Body of pancreas (tissue), 4 donors: ENCODE data around the gene SCFD2. TPM values are rescaled to one million over a fixed set of nuclear protein-coding genes. Genes with fewer than 3 reads are reported as not detected.

ENCODE experiments used
- ATAC-seq: fragments of 150-250 bp; one replicate; pipeline ENCODE4 v1.9.1; 2016
- DNase-seq, 4 donors: peaks; one replicate each; pipeline ENCODE4 v3.0.0-alpha.2; 2019
- H3K27ac ChIP-seq, 4 donors: fragments of 200-600 bp; sonication (generic); 1 replicate in 3 of 4; 2 replicates in 1 of 4; pipeline versions ENCODE4 v1.5.1 to v1.6.1; 2016 to 2019; ENCODE audit warnings: mild to moderate bottlenecking in 1 of 4, mixed read lengths in 1 of 4, moderate library complexity in 1 of 4
- H3K27me3 ChIP-seq, 2 donors: fragments of 200-600 bp; sonication (generic); one replicate each; pipeline ENCODE4 v1.6.0; 2016; ENCODE audit warnings: mild to moderate bottlenecking in 1 of 2
- H3K36me3 ChIP-seq, 2 donors: fragments of 200-600 bp; sonication (generic); replicated peaks in 1 of 2; 2 replicates each; pipeline ENCODE4 v1.5.1; 2016; ENCODE audit warnings: low read depth in 2 of 2; ENCODE audit not compliant: insufficient read depth in 1 of 2
- H3K4me1 ChIP-seq: fragments of 200-600 bp; sonication (generic); one replicate; pipeline ENCODE4 v1.6.0; 2016
- H3K4me3 ChIP-seq, 2 donors: fragments of 200-600 bp; sonication (generic); 1 replicate in 1 of 2; 2 replicates in 1 of 2; pipeline ENCODE4 v1.5.1; 2016 to 2019
- H3K9me3 ChIP-seq, 3 donors: fragments of 200-600 bp; sonication (generic); 1 replicate in 2 of 3; 2 replicates in 1 of 3; pipeline ENCODE4 v1.5.1; 2016
- POLR2A ChIP-seq, 3 donors: fragments of 450-650 bp; IDR thresholded peaks; one replicate each; pipeline ENCODE4 v1.6.1; 2016; ENCODE audit warnings: antibody characterized with exemption in 3 of 3, mild to moderate bottlenecking in 2 of 3
- WGBS, 2 donors: methylation state at CpG; one replicate each; pipeline ENCODE4 v1.1.5; 2017; 5-methylcytosine and 5-hydroxymethylcytosine counted together
- intact Hi-C: fragments of 100-400 bp; cut with DNase I; formaldehyde crosslinking; loops from one replicate; pipeline ENCODE4 v1.15.1; 2023
- total RNA-seq, 2 donors: library from RNA; depleted of rRNA; stranded (reverse); fragments of >200 nt; gene quantifications; one replicate each; pipeline ENCODE4 v1.1.0, GENCODE V29; 2016
- TF ChIP-seq, protein P1 (sequence below), 7 experiments: fragments of 450-650 bp in 4 of 7; fragments of 200-600 bp in 3 of 7; sonication (generic) in 3 of 7; IDR thresholded peaks; one replicate each; pipeline ENCODE4 v1.5.1; 2016 to 2019; ENCODE audit warnings: antibody characterized with exemption in 7 of 7

The SCFD2 gene
- total RNA-seq, 2 donors from 2014 or later = 17.9 to 53.7 TPM

GRCh38 chr4:52869196-52869595 lies 496.7 kb downstream of the SCFD2 start:
- Histone ChIP-seq H3K27me3 (no peaks in the 10 kb centered on the region), H3K27ac (no peak overlapping the region), H3K4me3 (no peak overlapping the region), H3K9me3 (no peaks in the 10 kb centered on the region), H3K36me3 (no peaks in the 10 kb centered on the region), H3K4me1 (peaks cover 5% of the 10 kb centered on the region)
- DNase-seq (peak in 1 of 4 donors; percentile 16), ATAC-seq (no peak)
- WGBS, 2 donors = 78 to 82% methylated on average over 12 of the region's 12 CpGs
- TF ChIP-seq, protein P1, sequence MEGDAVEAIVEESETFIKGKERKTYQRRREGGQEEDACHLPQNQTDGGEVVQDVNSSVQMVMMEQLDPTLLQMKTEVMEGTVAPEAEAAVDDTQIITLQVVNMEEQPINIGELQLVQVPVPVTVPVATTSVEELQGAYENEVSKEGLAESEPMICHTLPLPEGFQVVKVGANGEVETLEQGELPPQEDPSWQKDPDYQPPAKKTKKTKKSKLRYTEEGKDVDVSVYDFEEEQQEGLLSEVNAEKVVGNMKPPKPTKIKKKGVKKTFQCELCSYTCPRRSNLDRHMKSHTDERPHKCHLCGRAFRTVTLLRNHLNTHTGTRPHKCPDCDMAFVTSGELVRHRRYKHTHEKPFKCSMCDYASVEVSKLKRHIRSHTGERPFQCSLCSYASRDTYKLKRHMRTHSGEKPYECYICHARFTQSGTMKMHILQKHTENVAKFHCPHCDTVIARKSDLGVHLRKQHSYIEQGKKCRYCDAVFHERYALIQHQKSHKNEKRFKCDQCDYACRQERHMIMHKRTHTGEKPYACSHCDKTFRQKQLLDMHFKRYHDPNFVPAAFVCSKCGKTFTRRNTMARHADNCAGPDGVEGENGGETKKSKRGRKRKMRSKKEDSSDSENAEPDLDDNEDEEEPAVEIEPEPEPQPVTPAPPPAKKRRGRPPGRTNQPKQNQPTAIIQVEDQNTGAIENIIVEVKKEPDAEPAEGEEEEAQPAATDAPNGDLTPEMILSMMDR (IDR thresholded peaks at IDR 0.05) = no peak
- no peak for TF ChIP-seq POLR2A (IDR thresholded peaks at IDR 0.05)
- intact Hi-C loops = no loop called here

DNA sequence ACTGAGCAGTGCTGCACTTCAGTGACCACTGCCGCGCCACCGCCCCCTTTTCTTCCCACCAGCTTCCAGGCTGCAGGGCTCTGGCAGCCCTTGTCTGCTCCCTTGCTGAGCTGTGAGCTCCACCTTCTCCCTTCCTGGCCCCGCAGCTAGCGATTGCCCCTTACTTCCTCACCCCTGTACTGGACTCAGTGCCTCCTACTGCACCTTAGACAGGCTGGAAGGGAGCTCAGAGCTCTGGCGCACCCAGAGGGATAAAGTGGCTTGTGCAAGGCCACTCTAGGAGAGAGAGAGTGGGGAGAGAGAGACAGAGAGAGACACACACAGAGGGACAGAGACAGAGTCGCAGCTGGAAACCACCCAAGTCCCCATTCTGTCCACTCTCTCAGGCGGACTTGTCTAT lies 497.7 kb downstream of the SCFD2 start:
- Histone ChIP-seq H3K36me3 (no peaks in the 10 kb centered on the region), H3K27ac (no peak overlapping the region), H3K4me1 (peaks cover 6% of the 10 kb centered on the region), H3K27me3 (no peaks in the 10 kb centered on the region), H3K9me3 (no peaks in the 10 kb centered on the region), H3K4me3 (no peak overlapping the region)
- DNase-seq (no peak), ATAC-seq (peak; percentile 43)
- no peak for TF ChIP-seq POLR2A (IDR thresholded peaks at IDR 0.05)
- TF ChIP-seq, protein P1 (IDR thresholded peaks at IDR 0.05) = peak in 1 of 7 experiments; percentile 10
- intact Hi-C loops = no loop called here
- 66 to 67% methylated on average over 7 to 8 of the region's 8 CpGs for WGBS, 2 donors

DNA sequence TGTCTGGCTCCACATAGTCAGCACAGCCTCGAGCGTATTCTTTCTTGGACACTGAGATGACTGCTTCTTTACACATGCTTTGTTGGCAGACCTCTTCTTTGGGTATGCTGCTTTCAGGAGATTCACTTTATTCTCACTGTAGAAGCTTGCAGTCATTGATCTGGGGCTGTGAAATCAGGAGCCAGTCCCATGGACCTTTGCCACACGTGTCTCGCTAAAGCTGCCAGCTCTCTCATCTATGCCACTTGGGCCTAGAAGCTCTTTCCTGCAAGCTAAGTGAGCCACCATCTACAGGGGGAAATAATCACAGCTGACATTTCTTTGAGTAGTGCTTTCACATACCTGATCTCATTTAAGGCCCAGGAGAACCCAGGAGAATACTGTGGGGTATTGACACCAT lies 498.7 kb downstream of the SCFD2 start:
- WGBS, 2 donors = 89 to 92% methylated on average over 4 of the region's 4 CpGs
- Histone ChIP-seq H3K27ac (no peak overlapping the region), H3K4me3 (no peak overlapping the region), H3K4me1 (peaks cover 15% of the 10 kb centered on the region), H3K27me3 (no peaks in the 10 kb centered on the region), H3K9me3 (no peaks in the 10 kb centered on the region), H3K36me3 (no peaks in the 10 kb centered on the region)
- DNase-seq = no peak
- intact Hi-C loops = no loop called here
- no peak for ATAC-seq
- TF ChIP-seq POLR2A (IDR thresholded peaks at IDR 0.05) = no peak
- TF ChIP-seq, protein P1 (IDR thresholded peaks at IDR 0.05) = no peak

DNA sequence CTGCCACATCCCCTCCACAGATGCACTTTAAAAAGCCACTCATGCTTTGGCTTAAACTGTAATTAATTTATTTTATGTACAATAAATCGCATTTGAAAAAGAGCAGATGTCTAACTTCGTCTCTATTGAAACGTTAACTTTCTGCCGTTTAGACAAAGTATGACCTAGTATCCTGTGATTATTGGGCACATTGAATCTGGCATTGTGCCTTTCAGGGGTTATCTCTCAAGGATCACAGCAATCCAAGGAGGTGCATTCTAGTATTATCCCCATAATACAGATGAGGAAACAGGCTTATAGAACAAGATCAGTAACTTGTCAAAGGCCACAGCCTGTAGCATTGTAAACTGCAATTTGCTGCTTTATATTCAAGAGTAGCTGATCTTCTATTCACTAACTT lies 499.1 kb downstream of the SCFD2 start:
- Histone ChIP-seq H3K27me3 (no peaks in the 10 kb centered on the region), H3K4me1 (peaks cover 16% of the 10 kb centered on the region), H3K9me3 (no peaks in the 10 kb centered on the region), H3K27ac (no peak overlapping the region), H3K4me3 (no peak overlapping the region), H3K36me3 (no peaks in the 10 kb centered on the region)
- no peak for TF ChIP-seq POLR2A (IDR thresholded peaks at IDR 0.05)
- TF ChIP-seq, protein P1 (IDR thresholded peaks at IDR 0.05) = no peak
- intact Hi-C loops = no loop called here
- WGBS, 2 donors = 70 to 89% methylated on average over 4 of the region's 4 CpGs
- ATAC-seq (no peak), DNase-seq (no peak)

DNA sequence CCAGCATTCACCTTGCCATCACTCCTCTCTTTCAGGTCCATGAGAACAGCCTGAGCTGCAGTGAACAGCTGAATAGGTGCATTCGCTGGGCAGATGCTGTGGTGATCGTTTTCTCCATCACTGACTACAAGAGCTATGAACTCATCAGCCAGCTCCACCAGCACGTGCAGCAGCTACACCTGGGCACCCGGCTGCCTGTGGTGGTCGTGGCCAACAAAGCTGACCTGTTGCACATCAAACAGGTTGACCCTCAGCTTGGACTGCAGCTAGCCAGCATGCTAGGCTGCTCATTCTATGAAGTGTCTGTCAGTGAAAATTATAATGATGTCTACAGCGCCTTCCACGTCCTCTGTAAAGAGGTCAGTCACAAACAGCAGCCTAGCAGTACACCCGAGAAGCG lies 500.6 kb downstream of the SCFD2 start:
- DNase-seq (no peak), ATAC-seq (no peak)
- H3K9me3 ChIP-seq = no peaks in the 10 kb centered on the region
- intact Hi-C loops = no loop called here
- 90 to 97% methylated on average over 4 to 9 of the region's 9 CpGs for WGBS, 2 donors
- no peak overlapping the region for H3K4me3 ChIP-seq
- H3K36me3 ChIP-seq = no peaks in the 10 kb centered on the region
- no peak overlapping the region for H3K27ac ChIP-seq
- H3K27me3 ChIP-seq = no peaks in the 10 kb centered on the region
- TF ChIP-seq, protein P1 (IDR thresholded peaks at IDR 0.05) = no peak
- TF ChIP-seq POLR2A (IDR thresholded peaks at IDR 0.05) = no peak
- peaks cover 20% of the 10 kb centered on the region for H3K4me1 ChIP-seq
